Endothelial cell of umbilical vein (primary cell): ENCODE measurements around the gene LONP1. TPM values are rescaled to one million over a fixed set of nuclear protein-coding genes. Genes with fewer than 3 reads are reported as not detected.
A peak's percentile ranks its signal among the peaks of the same experiment; 100 is the strongest.

ENCODE experiments used
- BruUV-seq: library from RNA; stranded (reverse); fragments of 400-500 nt; replicated peaks from 2 replicates; lab custom pipeline; 2021; lab: Mats Ljungman, UMichigan
- CTCF ChIA-PET: fragments of 300-600, 350-600 bp; sonication (Branson Sonifier 250); formaldehyde crosslinking; loops from one replicate; lab custom pipeline; 2021; ENCODE audit warnings: antibody characterized with exemption, inconsistent platforms; lab: Charles Lee
- POLR2A ChIA-PET: fragments of 300-600, 350-600 bp; sonication (Branson Sonifier 250); formaldehyde crosslinking; loops from one replicate; lab custom pipeline; 2021; ENCODE audit warnings: antibody characterized with exemption, inconsistent platforms; lab: Charles Lee
- DNase-seq: peaks from one replicate; pipeline ENCODE4 v3.0.0-alpha.2; 2011; ENCODE audit warnings: low read depth, low spot score
- FAIRE-seq: peaks from 2 replicates; lab custom pipeline; 2011; peaks lifted over from hg19 to GRCh38; lab: Jason Lieb, UNC
- H2AFZ ChIP-seq: 2 replicates; pipeline ENCODE4 v1.6.0; 2012; ENCODE audit warnings: low read depth, low read length, control low read depth, inconsistent platforms
- H3K27ac ChIP-seq: 2 replicates; pipeline ENCODE4 v1.5.1; 2011; ENCODE audit warnings: low read depth, mild to moderate bottlenecking, control low read depth, low read length, moderate library complexity; ENCODE audit not compliant: insufficient read depth
- H3K27me3 ChIP-seq, 2 experiments: 2 replicates each; pipeline versions ENCODE4 v1.6.0 to v1.6.1; 2011; ENCODE audit warnings: low read length in 2 of 2, mixed read lengths in 1 of 2; ENCODE audit not compliant: control insufficient read depth in 2 of 2, insufficient read depth in 2 of 2
- H3K36me3 ChIP-seq, 2 experiments: 2 replicates in 1 of 2; 3 replicates in 1 of 2; pipeline ENCODE4 v1.5.1; 2011; ENCODE audit warnings: low read length in 2 of 2, mild to moderate bottlenecking in 1 of 2, moderate library complexity in 1 of 2; ENCODE audit not compliant: control insufficient read depth in 2 of 2, insufficient read depth in 2 of 2; ENCODE audit errors: extremely low read depth in 1 of 2
- H3K4me1 ChIP-seq: 3 replicates; pipeline ENCODE4 v1.5.1; 2011; ENCODE audit warnings: mild to moderate bottlenecking, low read length; ENCODE audit not compliant: control insufficient read depth, insufficient read depth; ENCODE audit errors: extremely low read depth
- H3K4me2 ChIP-seq: 2 replicates; pipeline ENCODE4 v1.6.1; 2011; ENCODE audit warnings: low read length, control low read depth, mixed read lengths; ENCODE audit not compliant: insufficient read depth
- H3K4me3 ChIP-seq, 3 experiments: fragments of 200-600 bp in 1 of 3; sonication (generic), shearing (Covaris generic) in 1 of 3; replicated peaks in 1 of 3; 2 replicates each; pipeline ENCODE4 v1.5.1; 2011 to 2016; ENCODE audit warnings: control low read depth in 3 of 3, low read length in 3 of 3, mild to moderate bottlenecking in 2 of 3, inconsistent platforms in 1 of 3, low read depth in 1 of 3, moderate library complexity in 1 of 3; ENCODE audit not compliant: insufficient read depth in 1 of 3
- H3K79me2 ChIP-seq: 2 replicates; pipeline ENCODE4 v1.6.0; 2012; ENCODE audit warnings: low read length, inconsistent platforms; ENCODE audit not compliant: control insufficient read depth, insufficient read depth
- H3K9ac ChIP-seq: replicated peaks from 2 replicates; pipeline ENCODE3; 2011; ENCODE audit warnings: low read length, control low read depth; ENCODE audit not compliant: insufficient read depth; ENCODE audit errors: extremely low read depth
- H3K9me1 ChIP-seq: replicated peaks from 3 replicates; pipeline ENCODE4 v1.6.0; 2011; ENCODE audit warnings: mild to moderate bottlenecking, low read length; ENCODE audit not compliant: control insufficient read depth, insufficient read depth; ENCODE audit errors: extremely low read depth
- H3K9me3 ChIP-seq: replicated peaks from 2 replicates; pipeline ENCODE4 v1.5.1; 2012; ENCODE audit warnings: low read length, inconsistent platforms; ENCODE audit not compliant: control insufficient read depth, insufficient read depth
- H4K20me1 ChIP-seq: replicated peaks from 2 replicates; pipeline ENCODE3; 2011; ENCODE audit warnings: mild to moderate bottlenecking, low read length; ENCODE audit not compliant: control insufficient read depth, insufficient read depth; ENCODE audit errors: extremely low read depth
- FOS ChIP-seq: IDR thresholded peaks from 2 replicates; pipeline ENCODE4 v1.6.1; 2011; ENCODE audit warnings: mild to moderate bottlenecking, low read length, moderate library complexity, borderline replicate concordance; ENCODE audit not compliant: insufficient read depth
- MYC ChIP-seq: IDR thresholded peaks from one replicate; pipeline ENCODE4 v1.6.1; 2011; ENCODE audit warnings: mild to moderate bottlenecking, low read depth, low read length
- POLR2A ChIP-seq: IDR thresholded peaks from 2 replicates; pipeline ENCODE4 v1.6.1; 2012; ENCODE audit warnings: low read depth, mild to moderate bottlenecking, control low read depth, low read length
- POLR2AphosphoS5 ChIP-seq: IDR thresholded peaks from 2 replicates; pipeline ENCODE4 v1.6.1; 2012; ENCODE audit warnings: low read depth, mild to moderate bottlenecking, control low read depth, low read length, moderate library complexity; ENCODE audit not compliant: insufficient read depth
- dilution Hi-C: fragments of 300-500 bp; cut with MboI; formaldehyde crosslinking; loops from one replicate; pipeline ENCODE4 v1.15.0; 2019; ENCODE audit warnings: low sequenced_read_pairs; ENCODE audit not compliant: extremely low pct_ligation_motif_present
- intact Hi-C: fragments of 100-400 bp; cut with micrococcal nuclease; formaldehyde crosslinking; loops from one replicate; pipeline ENCODE4 v1.10.0; 2022
- polyA plus RNA-seq, 4 experiments: library from polyadenylated mRNA; depleted of rRNA in 3 of 4; stranded (reverse) in 3 of 4; unstranded in 1 of 4; fragments of >200 nt; gene quantifications; 2 replicates each; pipeline versions ENCODE4 v1.2.1 to v1.2.3, GENCODE V29; 2011 to 2012; ENCODE audit warnings: missing spikeins in 1 of 4
- total RNA-seq: library from RNA; stranded (reverse); gene quantifications from 2 replicates; pipeline ENCODE4 v1.2.3, GENCODE V29; 2021

LONP1 gene
- total and polyA plus RNA-seq, 2 donors (not counting 3 experiments of a cell fraction or from before 2014, with no cell fraction given): 70.0 to 95.7 TPM

DNA sequence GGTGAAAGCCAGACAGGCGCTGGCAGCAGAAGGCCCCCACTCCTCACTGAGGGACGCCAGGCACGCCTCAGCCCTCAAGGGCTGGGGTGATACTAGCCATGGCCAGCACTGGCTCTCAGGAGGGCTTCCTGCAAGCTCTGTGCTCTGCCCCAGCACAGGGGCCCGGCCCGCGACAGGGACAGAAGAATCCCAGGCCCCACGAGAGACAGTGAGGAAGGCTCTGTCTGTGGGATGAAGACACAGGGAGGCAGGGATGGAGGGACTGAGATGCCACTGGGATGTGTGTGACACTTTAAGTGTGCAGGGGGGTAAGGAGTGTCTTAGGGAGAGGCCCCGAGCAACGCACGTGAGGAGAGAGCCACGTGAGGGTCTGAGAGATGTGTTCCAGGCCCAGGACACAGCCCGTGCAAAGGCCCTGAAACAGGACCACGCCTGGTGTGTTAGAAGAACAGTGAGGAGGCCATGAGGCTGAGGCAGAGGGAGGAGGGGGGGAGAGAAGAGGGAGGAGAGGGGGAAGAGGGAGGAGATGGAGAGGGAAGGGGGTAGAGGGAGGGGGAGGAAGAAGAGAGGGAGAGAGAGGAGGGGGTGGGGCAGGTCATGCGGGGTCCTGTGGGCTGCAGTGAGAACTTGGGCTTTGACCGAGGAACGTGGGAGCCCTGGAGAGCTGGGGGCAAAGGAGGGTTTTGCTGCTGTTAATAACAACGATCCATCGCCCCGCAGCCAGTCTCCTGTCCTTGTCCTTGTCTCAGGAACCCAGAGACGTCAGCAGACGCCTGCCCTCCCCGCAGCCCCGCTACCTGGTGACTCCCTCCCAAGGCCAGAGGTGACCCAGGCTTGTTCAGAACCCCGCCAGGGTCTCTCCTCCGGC lies 22.7 kb downstream of the LONP1 start:
- no peak overlapping the region for H3K27ac ChIP-seq
- POLR2A ChIA-PET: no interaction called here

GRCh38 chr19:5696196-5697021 lies 23.5 kb downstream of the LONP1 start:
- ChIA-PET POLR2A (interaction anchor here (1.0 kb wide), 1 partner anchor 9 kb away, joined by 5 read pairs; no protein-coding TSS in a partner anchor), CTCF (interaction anchor here (1.1 kb wide), 1 partner anchor 9 kb away, joined by 4 read pairs; no protein-coding TSS in a partner anchor)
- Histone ChIP-seq H3K4me3 (no peak overlapping the region), H3K4me1 (peaks cover 8% of the 10 kb centered on the region), H3K4me2 (no peak overlapping the region), H3K36me3 (peaks cover 11 to 53% of the 10 kb centered on the region in 2 experiments), H3K9me1 (no peaks in the 10 kb centered on the region), H3K27me3 (no peaks in the 10 kb centered on the region), H4K20me1 (no peaks in the 10 kb centered on the region), H3K9ac (no peak overlapping the region), H2AFZ (no peak overlapping the region), H3K27ac (no peak overlapping the region), H3K79me2 (peaks cover 39% of the 10 kb centered on the region), H3K9me3 (no peaks in the 10 kb centered on the region)
- intact Hi-C loops: no loop called here
- no peak for TF ChIP-seq MYC
- TF ChIP-seq POLR2AphosphoS5: peak; percentile 29
- DNase-seq (no peak), FAIRE-seq (no peak)
- dilution Hi-C loops: no loop called here
- no TSS peak for BruUV-seq

More for the DNA sequence above, 22.7 kb downstream of the LONP1 start:
- CTCF ChIA-PET: no interaction called here
- intact Hi-C loops: no loop called here
- no peaks in the 10 kb centered on the region for H3K27me3 ChIP-seq
- H3K9me1 ChIP-seq: no peaks in the 10 kb centered on the region
- H3K4me2 ChIP-seq: no peak overlapping the region
- dilution Hi-C loops: no loop called here
- no peak overlapping the region for H2AFZ ChIP-seq
- H4K20me1 ChIP-seq: no peaks in the 10 kb centered on the region
- H3K9ac ChIP-seq: no peak overlapping the region
- BruUV-seq: no TSS peak
- H3K4me1 ChIP-seq: peaks cover under 1% of the 10 kb centered on the region
- TF ChIP-seq MYC (no peak), POLR2A (peak; percentile 60), POLR2AphosphoS5 (peak; percentile 35), FOS (no peak)
- no peak for FAIRE-seq
- peaks cover 30% of the 10 kb centered on the region for H3K79me2 ChIP-seq
- no peak for DNase-seq
- peaks cover 7 to 47% of the 10 kb centered on the region in 2 experiments for H3K36me3 ChIP-seq
- H3K4me3 ChIP-seq: no peak overlapping the region
- H3K9me3 ChIP-seq: no peaks in the 10 kb centered on the region
